BE2C (cell line): Measurements from ENCODE around the gene GP9.
A peak's percentile ranks its signal among the peaks of the same experiment; 100 is the strongest.

ENCODE experiments used
- DNase-seq: peaks from one replicate; pipeline ENCODE4 v3.0.0-alpha.2; 2020
- H3K27me3 ChIP-seq: fragments of 250-450 bp; sonication (Bioruptor Pico); 2 replicates; pipeline ENCODE4 v1.5.1; 2020; ENCODE audit warnings: mild to moderate bottlenecking
- H3K36me3 ChIP-seq: fragments of 250-450 bp; sonication (Bioruptor Pico); 2 replicates; pipeline ENCODE4 v1.5.1; 2020; ENCODE audit warnings: mild to moderate bottlenecking
- H3K4me1 ChIP-seq: fragments of 250-450 bp; sonication (Bioruptor Pico); 2 replicates; pipeline ENCODE4 v1.5.1; 2020
- H3K4me3 ChIP-seq: 2 replicates; pipeline ENCODE4 v1.5.1; 2011; ENCODE audit warnings: low read depth, low read length
- H3K9me3 ChIP-seq: fragments of 250-450 bp; sonication (Bioruptor Pico); 2 replicates; pipeline ENCODE4 v1.5.1; 2020
- TF ChIP-seq, protein P1 (sequence below): IDR thresholded peaks from 2 replicates; pipeline ENCODE4 v1.5.1; 2012; ENCODE audit warnings: mild to moderate bottlenecking, low read depth, low read length

The GP9 gene

DNA sequence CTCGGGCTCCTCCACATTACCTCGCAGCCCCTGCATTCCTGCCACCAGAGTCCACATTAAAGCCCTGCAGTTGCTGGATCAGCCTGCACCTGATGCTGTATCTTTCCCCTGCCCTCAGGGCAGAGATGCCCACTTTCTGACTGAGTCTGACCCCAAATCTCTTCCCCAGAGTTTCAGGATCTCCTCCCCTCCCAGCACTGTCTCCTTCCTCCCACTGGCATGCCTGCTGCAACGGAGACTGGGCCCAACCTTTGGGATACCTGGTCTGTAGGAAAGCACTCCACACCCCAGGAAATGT lies 20.6 kb upstream of the GP9 start:
- peaks cover 15% of the 10 kb centered on the region for H3K4me1 ChIP-seq
- no peak for DNase-seq
- no peaks in the 10 kb centered on the region for H3K36me3 ChIP-seq
- no peaks in the 10 kb centered on the region for H3K27me3 ChIP-seq
- TF ChIP-seq, protein P1, sequence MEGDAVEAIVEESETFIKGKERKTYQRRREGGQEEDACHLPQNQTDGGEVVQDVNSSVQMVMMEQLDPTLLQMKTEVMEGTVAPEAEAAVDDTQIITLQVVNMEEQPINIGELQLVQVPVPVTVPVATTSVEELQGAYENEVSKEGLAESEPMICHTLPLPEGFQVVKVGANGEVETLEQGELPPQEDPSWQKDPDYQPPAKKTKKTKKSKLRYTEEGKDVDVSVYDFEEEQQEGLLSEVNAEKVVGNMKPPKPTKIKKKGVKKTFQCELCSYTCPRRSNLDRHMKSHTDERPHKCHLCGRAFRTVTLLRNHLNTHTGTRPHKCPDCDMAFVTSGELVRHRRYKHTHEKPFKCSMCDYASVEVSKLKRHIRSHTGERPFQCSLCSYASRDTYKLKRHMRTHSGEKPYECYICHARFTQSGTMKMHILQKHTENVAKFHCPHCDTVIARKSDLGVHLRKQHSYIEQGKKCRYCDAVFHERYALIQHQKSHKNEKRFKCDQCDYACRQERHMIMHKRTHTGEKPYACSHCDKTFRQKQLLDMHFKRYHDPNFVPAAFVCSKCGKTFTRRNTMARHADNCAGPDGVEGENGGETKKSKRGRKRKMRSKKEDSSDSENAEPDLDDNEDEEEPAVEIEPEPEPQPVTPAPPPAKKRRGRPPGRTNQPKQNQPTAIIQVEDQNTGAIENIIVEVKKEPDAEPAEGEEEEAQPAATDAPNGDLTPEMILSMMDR: 0 out of 2 replicates have a peak, but pooled peaks have one; percentile 3
- H3K4me3 ChIP-seq: no peak overlapping the region
- H3K9me3 ChIP-seq: no peaks in the 10 kb centered on the region

DNA sequence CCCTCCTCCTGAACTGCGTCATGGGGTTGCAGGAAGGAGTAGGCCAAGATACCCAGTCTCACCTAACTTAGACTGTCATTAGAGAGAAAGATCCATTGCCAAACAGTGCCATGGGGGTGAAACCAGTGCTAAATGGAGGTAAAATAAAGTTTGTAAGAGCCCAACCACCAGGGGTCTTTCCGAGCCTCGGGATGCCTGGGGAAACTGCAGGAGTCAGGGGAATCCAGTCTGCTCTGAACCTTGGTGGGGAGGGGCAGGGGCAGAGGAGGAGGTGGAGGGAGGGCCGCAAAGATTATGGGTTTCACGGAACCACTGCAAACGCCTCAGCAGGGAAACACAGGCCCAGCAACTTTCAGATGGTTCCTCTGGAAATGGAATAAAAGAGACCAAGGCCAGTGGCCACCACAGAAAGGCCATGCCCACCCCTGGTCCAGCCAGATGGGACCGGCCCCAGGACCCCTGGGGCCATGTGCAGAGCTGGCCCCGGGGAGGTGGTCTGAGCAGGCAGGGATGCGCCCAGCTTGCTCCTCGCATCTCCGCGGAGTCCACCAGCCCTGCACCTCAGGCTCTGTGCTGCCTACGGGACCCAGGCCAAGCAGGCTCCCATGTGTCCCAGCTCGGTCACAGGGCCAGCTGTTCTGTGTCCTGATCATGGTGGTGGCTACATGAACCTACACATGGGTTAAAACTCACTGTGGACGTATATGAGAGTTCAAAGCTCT lies 19.8 kb upstream of the GP9 start:
- Histone ChIP-seq H3K4me1 (peaks cover 15% of the 10 kb centered on the region), H3K27me3 (no peaks in the 10 kb centered on the region), H3K9me3 (no peaks in the 10 kb centered on the region), H3K36me3 (no peaks in the 10 kb centered on the region), H3K4me3 (no peak overlapping the region)
- TF ChIP-seq, protein P1: 0 out of 2 replicates have a peak, but pooled peaks have one; percentile 4
- no peak for DNase-seq

DNA sequence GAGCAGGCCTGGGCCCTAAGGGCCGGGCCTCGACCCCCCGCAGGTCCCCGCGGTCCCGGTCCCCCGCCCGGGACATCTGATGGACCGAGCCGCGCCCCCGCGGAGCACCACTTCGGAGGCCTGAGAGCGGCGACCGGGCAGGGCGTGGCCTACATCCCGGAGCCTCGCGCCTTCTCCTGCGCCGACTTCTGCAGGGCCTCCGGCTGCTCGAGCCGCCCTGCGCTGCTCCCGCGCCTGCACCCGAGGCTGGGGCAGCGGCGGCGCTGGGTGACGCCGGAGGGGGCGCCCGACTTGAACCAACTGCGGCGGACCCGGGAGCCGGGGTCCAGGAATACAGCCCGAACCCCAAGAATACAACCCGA lies 14.9 kb upstream of the GP9 start:
- no peak overlapping the region for H3K4me3 ChIP-seq
- DNase-seq: no peak

DNA sequence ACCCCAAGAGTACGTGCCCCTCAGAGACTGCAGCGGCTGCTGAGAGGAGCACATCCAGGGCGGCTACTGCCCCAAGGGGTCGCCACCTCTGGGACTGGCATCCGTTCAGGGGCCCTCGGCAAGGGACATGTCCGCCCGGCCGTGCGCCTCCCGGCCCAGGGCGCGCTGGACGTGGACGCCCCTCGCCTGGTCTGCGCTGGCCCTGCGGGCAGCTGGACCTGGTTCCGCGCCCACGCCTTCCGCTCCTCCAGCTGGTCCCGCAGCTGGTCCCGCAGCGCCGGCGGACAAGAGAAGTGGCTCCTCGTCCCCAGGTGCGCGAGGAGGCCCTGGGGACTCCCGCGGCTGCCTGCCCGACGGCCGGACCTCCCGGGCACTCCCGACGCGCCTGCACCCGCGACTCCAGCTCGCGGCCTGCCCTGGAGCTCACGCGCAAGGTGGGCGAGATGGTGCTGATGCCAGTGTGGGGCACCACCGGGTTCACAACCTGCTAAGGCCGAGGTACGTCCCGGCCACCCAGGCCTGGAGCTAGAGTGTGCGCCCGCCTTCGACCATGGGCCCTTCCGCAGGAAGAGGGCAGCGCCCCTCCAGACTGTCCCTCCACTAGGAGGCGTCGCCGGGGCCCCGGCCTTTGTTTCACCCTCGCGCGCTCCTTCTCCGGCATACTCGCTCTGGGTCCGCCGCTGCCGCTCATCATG lies 14.4 kb upstream of the GP9 start:
- no peak for DNase-seq
- H3K4me3 ChIP-seq: no peak overlapping the region
- TF ChIP-seq, protein P1: no peak
- no peaks in the 10 kb centered on the region for H3K4me1 ChIP-seq
- H3K36me3 ChIP-seq: no peaks in the 10 kb centered on the region
- no peaks in the 10 kb centered on the region for H3K27me3 ChIP-seq
- H3K9me3 ChIP-seq: no peaks in the 10 kb centered on the region; the same call in 1 of the 2 replicates

More for the DNA sequence above, 14.9 kb upstream of the GP9 start:
- TF ChIP-seq, protein P1: no peak
- Histone ChIP-seq H3K36me3 (no peaks in the 10 kb centered on the region), H3K9me3 (no peaks in the 10 kb centered on the region; the same call in 1 of the 2 replicates), H3K27me3 (no peaks in the 10 kb centered on the region), H3K4me1 (no peaks in the 10 kb centered on the region)

DNA sequence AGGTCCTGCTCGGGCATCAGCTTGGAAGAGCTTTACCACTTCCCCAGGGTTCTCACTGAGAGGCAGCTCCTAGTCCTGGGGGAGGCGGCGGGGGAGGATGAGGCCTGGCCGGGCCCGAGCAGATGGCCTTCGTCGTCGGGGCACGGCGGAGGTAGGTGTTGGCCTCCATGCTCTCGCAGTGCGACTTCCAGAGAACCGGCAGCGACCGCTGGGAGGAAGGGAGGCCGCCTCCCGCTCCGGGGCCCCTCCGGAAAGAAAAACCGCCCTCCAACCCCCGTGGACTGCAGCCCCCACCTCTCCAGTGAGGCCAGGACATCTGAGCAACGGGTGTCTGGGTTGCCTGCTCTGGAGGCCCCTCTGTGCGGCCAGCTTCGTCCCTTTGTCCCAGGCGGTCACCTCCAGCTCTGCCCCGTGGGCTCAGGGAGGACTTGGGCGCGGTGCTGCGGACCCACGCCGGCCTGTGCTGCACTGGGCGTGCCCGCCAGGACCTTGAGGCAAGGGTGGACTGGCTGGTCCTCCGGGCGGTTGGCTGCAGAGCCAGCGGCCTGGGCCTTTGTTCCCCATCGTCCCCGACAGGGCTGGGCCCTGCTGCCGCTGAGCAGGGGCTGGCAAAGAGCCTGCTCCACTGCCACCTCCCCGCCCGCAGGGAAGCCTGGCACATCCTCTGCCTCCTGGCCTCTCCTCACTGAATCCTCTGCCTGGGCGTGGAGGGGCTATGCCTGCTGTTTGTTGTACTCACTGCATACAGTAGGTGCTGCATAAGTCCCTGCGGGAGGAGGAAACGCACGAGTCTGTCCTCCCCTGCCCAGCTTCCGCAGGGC lies 13.6 kb upstream of the GP9 start:
- no peak for DNase-seq
- H3K36me3 ChIP-seq: no peaks in the 10 kb centered on the region
- H3K9me3 ChIP-seq: no peaks in the 10 kb centered on the region; the same call in 1 of the 2 replicates
- TF ChIP-seq, protein P1: no peak
- no peaks in the 10 kb centered on the region for H3K4me1 ChIP-seq
- no peak overlapping the region for H3K4me3 ChIP-seq
- H3K27me3 ChIP-seq: no peaks in the 10 kb centered on the region
